NCI-H524 (cell line): ENCODE results near the gene SLC25A12.
"Not testable (repeated sequence)": the region's sequence is repeated elsewhere in the genome, so short reads cannot be mapped to it uniquely, and the experiment has no call there.

ENCODE experiments used
- DNase-seq, 2 experiments: peaks; one replicate each; lab custom pipeline; 2025; lab: John Stamatoyannopoulos, UW

The SLC25A12 gene

DNA sequence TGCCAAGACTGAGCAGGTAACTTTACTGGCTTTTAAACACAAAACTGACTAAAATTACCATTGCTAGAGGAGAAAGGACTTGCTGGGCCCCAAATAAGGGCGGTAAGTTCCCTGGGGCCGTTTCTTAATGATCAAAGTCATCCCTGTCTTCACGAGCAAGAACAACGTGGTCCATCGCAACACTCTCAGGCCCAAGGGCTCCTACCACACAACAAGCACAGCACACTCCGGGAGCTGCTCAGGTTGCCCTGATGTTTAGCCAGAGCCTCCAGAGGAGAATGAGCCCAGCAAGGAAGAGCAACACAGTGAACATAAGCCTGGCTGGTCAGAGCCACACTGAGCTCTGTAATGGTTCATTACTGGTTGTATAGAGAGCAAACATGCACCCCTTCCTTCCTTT is 104.1 kb downstream of the SLC25A12 start:
- DNase-seq: no peak

DNA sequence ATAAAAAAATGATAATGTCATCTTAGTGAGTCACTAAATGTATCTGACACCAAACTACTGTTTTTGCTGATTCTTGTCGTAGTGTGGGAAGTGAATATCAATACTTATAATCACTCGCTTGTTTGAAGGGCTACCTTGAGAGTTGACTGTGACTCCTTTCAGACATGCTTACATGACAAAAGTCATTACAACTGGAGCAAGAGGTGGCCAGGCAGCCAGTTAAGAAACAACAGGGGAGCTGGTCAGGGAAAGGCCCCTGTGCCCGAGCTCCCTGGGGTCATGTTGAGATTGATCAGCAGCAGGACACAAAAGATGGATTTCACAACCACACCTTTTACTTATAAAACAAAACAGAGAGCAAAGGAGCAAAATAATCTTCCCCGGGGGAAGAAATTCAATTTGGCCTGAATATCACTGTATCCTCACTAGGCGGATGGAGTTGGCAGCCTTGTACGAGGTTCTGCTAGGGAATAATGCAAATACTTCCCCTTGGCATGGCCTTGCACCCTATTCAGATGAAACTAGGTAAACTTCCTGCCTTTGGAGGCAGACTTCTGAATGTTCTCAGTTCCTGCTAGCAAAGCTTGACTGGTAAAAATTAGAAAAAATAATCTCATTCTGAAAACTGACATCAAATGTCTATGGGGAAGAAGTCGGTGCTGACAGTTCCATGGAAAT is 105.6 kb downstream of the SLC25A12 start:
- no peak for DNase-seq

- no peak for DNase-seq
Observed at GRCh38 chr2:171787333-171788072, 106.5 kb downstream of the SLC25A12 start.

DNA sequence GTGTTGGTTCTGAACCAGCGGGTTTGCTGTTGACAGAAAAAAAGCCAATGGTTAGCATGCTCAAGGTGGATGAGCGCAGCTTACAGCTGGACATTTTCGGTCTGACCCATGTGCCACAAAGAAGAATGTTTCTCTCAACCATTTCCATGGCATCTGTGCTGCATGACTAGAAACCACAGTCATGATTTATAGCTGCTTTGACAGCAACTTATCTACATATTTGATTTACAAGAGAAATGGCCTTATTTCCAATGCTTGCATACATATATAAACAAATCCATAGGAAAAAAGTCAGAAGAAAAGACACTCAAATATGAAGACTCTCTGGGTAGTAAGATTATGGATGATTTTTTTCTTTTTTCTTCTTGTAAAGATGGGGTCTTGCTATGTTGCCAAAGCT is 108.6 kb downstream of the SLC25A12 start:
- DNase-seq: no peak

DNA sequence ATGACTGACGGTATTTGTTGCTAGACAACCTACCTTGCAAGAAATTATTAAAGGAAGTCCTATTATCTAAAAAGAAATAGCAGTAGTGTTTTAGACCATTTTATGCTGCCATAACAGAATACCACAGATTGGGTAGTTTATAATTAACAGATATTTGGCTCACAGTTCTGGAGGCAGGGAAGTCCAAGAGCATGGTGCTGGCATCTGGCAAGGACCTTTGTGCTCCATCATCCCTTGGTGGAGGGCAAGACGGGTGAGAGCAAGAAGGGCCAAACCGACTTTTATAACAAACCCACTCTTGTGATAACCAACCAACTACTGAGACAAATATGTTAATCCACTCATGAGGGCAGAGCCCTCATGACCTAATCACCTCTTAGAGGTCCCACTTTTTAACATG is 115.5 kb downstream of the SLC25A12 start:
- DNase-seq: no peak

DNA sequence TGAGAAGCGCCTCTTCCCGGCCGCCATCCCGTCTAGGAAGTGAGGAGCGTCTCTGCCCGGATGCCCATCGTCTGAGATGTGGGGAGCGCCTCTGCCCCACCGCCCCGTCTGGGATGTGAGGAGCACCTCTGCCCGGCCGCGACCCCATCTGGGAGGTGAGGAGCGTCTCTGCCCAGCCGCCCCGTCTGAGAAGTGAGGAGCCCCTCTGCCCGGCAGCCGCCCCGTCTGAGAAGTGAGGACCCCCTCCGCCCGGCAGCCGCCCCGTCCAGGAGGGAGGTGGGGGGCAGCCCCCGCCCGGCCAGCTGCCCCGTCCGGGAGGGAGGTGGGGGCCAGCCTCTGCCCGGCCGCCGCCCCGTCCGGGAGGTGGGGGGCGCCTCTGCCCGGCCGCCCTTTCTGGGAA is 119.5 kb downstream of the SLC25A12 start:
- DNase-seq: not testable (repeated sequence)

- no peak for DNase-seq
Observed at GRCh38 chr2:171772373-171772772, 121.7 kb downstream of the SLC25A12 start.

GRCh38 chr2:171771463-171771862 is 122.6 kb downstream of the SLC25A12 start:
- DNase-seq: no peak

GRCh38 chr2:171763602-171764001 is 130.4 kb downstream of the SLC25A12 start:
- no peak for DNase-seq

DNA sequence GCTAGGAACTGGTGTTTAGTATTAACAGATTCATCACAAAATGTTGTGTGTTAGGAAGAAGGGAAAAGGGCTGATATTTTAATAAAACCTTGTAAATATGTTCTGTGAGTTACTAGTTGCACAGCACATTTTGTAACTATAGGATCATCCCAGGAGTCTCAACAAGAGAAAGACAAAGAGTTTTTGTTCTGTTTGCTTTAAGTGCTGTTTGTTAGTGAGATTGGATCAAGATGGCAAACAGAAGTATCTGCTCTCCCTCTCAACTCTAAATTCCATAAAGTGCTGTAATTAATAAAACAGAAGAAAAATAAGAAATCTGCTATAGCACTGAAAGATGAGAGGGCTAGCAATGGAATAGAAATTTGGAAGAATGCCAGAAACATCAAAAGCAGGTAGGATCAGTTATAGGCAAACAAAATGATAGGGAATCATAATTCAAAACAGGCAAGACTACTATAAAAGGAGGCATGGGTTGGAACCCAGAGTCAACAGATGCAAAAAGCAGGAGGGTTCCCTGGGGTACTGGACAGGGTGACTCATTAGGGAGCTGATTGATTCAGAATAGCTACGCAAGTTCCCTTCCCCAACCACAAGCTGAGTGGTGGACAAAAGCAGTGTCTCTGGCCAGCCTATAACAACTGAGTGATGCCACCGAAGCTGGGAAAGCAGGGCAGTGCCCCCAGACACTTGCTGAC is 131.0 kb downstream of the SLC25A12 start:
- DNase-seq: no peak

GRCh38 chr2:171761176-171761575 is 132.9 kb downstream of the SLC25A12 start:
- DNase-seq: not testable (repeated sequence)

DNA sequence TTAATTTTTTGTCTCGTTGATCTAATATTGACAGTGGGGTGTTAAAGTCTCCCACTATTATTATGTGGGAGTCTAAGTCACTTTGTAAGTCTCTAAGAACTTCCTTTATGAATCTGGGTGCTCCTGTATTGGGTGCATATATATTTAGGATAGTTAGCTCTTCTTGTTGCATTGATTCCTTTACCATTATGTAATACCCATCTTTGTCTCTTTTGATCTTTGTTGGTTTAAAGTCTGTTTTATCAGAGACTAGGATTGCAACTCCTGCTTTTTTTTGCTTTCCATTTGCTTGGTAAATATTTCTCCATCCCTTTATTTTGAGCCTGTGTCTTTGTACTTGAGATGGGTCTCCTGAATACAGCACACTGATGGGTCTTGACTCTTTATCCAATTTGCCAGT is 135.3 kb downstream of the SLC25A12 start:
- DNase-seq: not testable (repeated sequence)

GRCh38 chr2:171754254-171754939 is 139.6 kb downstream of the SLC25A12 start:
- DNase-seq: no peak

DNA sequence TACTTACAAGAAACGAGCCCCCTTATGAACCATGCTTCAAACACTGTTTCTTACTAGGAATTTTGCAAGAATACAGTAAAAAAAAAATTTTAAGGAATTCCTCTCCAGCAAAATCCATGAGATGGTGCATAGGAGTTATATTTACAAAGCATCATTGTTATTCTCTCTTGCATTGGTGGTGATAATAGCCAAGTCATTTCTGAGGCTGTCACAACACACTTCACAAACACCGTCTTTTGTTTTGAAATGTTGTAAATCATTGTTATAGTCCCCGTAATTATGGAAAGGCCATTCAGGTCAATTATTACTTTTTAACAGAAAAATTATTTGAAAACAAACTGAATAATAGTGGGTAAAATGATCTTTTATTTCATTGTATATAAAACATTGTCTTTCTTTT is 146.7 kb downstream of the SLC25A12 start:
- DNase-seq: no peak

- DNase-seq: no peak
Observed at GRCh38 chr2:171745806-171746205, 148.2 kb downstream of the SLC25A12 start.

GRCh38 chr2:171745141-171745540 is 148.9 kb downstream of the SLC25A12 start:
- peak in 1 of 2 experiments; percentile 18 for DNase-seq

DNA sequence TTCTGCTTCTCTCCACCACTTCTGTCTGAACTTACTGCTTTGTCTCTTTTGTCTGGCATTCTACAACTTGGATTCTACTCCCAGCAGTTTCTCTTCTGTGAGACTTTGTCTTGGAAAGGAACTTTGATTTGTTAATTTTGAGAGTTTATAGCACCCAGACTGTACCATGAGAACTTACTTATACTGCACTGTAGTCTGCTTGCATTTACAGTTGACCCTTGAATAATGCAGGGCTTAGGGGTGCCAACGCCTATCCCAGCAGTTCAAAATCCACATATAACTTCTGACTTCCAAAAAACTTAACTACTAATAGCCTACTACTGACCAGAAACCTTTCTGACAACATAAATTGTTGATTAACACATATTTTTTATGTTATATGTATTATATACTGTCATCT is 151.3 kb downstream of the SLC25A12 start:
- DNase-seq: no peak

- DNase-seq: peak in 1 of 2 experiments; percentile 5
Observed at GRCh38 chr2:171741189-171741588, 152.9 kb downstream of the SLC25A12 start.

DNA sequence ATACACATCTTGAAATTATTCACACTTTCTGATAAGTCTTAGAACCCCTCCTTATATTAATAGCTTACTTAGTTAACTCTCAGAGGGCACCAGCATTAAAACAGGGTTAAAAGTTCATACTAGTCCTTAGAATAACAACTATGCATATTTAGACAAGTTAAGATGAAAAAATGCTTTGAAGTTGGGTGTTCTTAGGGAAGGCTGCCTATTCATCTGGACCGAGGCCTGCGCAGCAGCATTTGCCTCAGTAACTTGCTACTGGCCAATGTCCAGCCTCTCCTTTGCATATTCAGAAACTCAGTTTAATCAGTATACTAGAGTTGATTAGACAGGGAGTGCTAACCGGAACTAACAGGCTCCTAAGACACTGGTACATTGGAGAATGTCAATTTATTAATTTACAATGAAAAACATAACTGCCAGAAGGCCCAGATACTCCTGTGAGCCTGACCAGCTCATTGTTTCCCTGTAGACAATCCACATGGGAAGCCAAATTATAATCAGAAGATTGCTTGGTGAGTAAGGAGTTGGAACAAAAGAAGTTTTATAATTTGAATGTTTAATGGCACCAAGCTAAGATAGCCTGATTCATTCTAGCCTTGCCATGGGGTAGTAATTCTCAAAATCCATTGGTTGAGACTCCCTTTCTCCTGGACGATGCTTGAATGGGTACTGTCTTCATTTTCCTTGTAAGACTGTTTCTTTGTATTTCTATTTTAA is 157.9 kb downstream of the SLC25A12 start:
- DNase-seq: no peak
